Ishikawa (cell line): ENCODE measurements around the gene FAM181B.

ENCODE experiments used
- CEBPB ChIP-seq: IDR thresholded peaks from 2 replicates; pipeline ENCODE4 v1.6.1; 2012
- CREB1 ChIP-seq: IDR thresholded peaks from 2 replicates; pipeline ENCODE4 v1.6.1; 2012; ENCODE audit warnings: low read depth
- EGR1 ChIP-seq: IDR thresholded peaks from 2 replicates; pipeline ENCODE4 v1.6.1; 2012
- EP300 ChIP-seq: IDR thresholded peaks from 2 replicates; pipeline ENCODE4 v1.6.1; 2012; ENCODE audit warnings: borderline replicate concordance
- FOXM1 ChIP-seq: IDR thresholded peaks from 2 replicates; pipeline ENCODE4 v1.6.1; 2012; ENCODE audit warnings: low read depth, borderline replicate concordance
- MAX ChIP-seq: IDR thresholded peaks from 2 replicates; pipeline ENCODE4 v1.6.1; 2012
- NFIC ChIP-seq: IDR thresholded peaks from 2 replicates; pipeline ENCODE4 v1.6.1; 2012
- RAD21 ChIP-seq: IDR thresholded peaks from 2 replicates; pipeline ENCODE4 v1.6.1; 2012; ENCODE audit warnings: low read depth
- REST ChIP-seq: IDR thresholded peaks from 2 replicates; pipeline ENCODE4 v1.6.1; 2012; ENCODE audit warnings: low read depth, mild to moderate bottlenecking
- TAF1 ChIP-seq: IDR thresholded peaks from 2 replicates; pipeline ENCODE4 v1.6.1; 2012; ENCODE audit warnings: low read depth, mild to moderate bottlenecking
- TCF12 ChIP-seq: IDR thresholded peaks from 2 replicates; pipeline ENCODE4 v1.6.1; 2012; ENCODE audit warnings: low read depth
- TEAD4 ChIP-seq: IDR thresholded peaks from 2 replicates; pipeline ENCODE4 v1.6.1; 2012
- USF1 ChIP-seq: IDR thresholded peaks from 2 replicates; pipeline ENCODE4 v1.6.1; 2012
- YY1 ChIP-seq: IDR thresholded peaks from 2 replicates; pipeline ENCODE4 v1.6.1; 2012; ENCODE audit warnings: low read depth
- ZBTB7A ChIP-seq: IDR thresholded peaks from 2 replicates; pipeline ENCODE4 v1.6.1; 2012; ENCODE audit warnings: low read depth

FAM181B gene

GRCh38 chr11:82747471-82747870, 13.8 kb upstream of the FAM181B start:
- TF ChIP-seq MAX, result no peak
- no peak for TF ChIP-seq TEAD4
- no peak for TF ChIP-seq TCF12
- no peak for TF ChIP-seq TAF1
- TF ChIP-seq FOXM1, result no peak

- TF ChIP-seq CREB1, result no peak
- TF ChIP-seq RAD21, result no peak
- no peak for TF ChIP-seq ZBTB7A
- no peak for TF ChIP-seq MAX
- TF ChIP-seq CEBPB, result no peak
- TF ChIP-seq REST, result no peak
- no peak for TF ChIP-seq YY1
Observed at GRCh38 chr11:82738091-82738490, 4.4 kb upstream of the FAM181B start.

GRCh38 chr11:82734120-82734479, 436 bp upstream of the FAM181B start:
- TF ChIP-seq YY1 (no peak), RAD21 (no peak), ZBTB7A (no peak), FOXM1 (no peak), NFIC (no peak)

- no peak for TF ChIP-seq USF1
- no peak for TF ChIP-seq CEBPB
- TF ChIP-seq MAX, result no peak
- no peak for TF ChIP-seq NFIC
- no peak for TF ChIP-seq ZBTB7A
- no peak for TF ChIP-seq CREB1
- no peak for TF ChIP-seq TAF1
- no peak for TF ChIP-seq TCF12
- TF ChIP-seq EP300, result no peak
- no peak for TF ChIP-seq EGR1
- no peak for TF ChIP-seq REST
- no peak for TF ChIP-seq RAD21
- no peak for TF ChIP-seq TEAD4
- no peak for TF ChIP-seq FOXM1
- no peak for TF ChIP-seq YY1
Observed at GRCh38 chr11:82732734-82733443, 775 bp downstream of the FAM181B start.

- TF ChIP-seq REST, result no peak
- no peak for TF ChIP-seq TEAD4
- no peak for TF ChIP-seq ZBTB7A
- TF ChIP-seq MAX, result no peak
- TF ChIP-seq USF1, result no peak
Observed at GRCh38 chr11:82732348-82732733, 1.3 kb downstream of the FAM181B start.
